ENCODE data around the gene TNFSF4.
A peak's percentile ranks its signal among the peaks of the same experiment; 100 is the strongest.

TNFSF4 gene

DNA sequence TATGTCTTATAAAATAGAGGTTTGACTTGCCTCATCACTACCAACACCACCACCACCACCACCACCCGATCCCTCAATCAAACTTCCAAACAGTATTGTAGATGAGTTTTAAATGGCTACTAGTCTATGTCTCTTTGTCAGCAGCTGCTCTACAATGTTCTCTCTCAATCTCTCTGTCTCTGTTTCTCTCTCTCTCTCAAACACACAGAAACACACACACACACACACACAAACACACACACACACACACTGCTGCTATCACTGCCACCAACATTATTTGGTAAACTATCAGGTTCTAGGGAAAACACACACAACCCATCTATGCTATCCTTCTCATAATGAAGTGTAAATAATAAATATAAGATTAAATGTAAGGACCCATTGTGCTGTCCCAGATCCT lies 2.4 kb downstream of the TNFSF4 start:
- CTCF ChIA-PET = interaction anchor here (0.8 to 17.6 kb wide), 13 partner anchors 10 to 462 kb away, joined by 3 to 222 read pairs (median 6); no protein-coding TSS in a partner anchor
- peaks cover 44 to 83% (median 58%) of the 10 kb centered on the region in 4 experiments for H3K4me1 ChIP-seq (ENCODE audit: control extremely low read depth in 1 of 4, control insufficient read depth in 4 of 4, insufficient read depth in 4 of 4, low read length in 3 of 4)
- no peaks in the 10 kb centered on the region for H3K36me3 ChIP-seq (ENCODE audit: control insufficient read depth in 4 of 4, insufficient read depth in 4 of 4, low read length in 3 of 4)
- no peaks in the 10 kb centered on the region for H3K9me3 ChIP-seq (ENCODE audit: control extremely low read depth in 1 of 5, control insufficient read depth in 4 of 5, insufficient read depth in 2 of 5, low read depth in 1 of 5, low read length in 4 of 5)
- peak overlapping the region; percentile 74 to 83 for H3K27ac ChIP-seq (ENCODE audit: insufficient read depth in 1 of 2, low read depth in 1 of 2, low read length in 2 of 2, poor library complexity in 1 of 2, severe bottlenecking in 2 of 2)
- WGBS (ENCODE audit: insufficient coverage) = no CpG with 5 or more reads among the region's 1 CpG
- POLR2A ChIA-PET = interaction anchor here (1.0 to 1.1 kb wide), 3 partner anchors 14 to 460 kb away, joined by 3 read pairs; no protein-coding TSS in a partner anchor
- peak in 1 of 3 donors; percentile 36 for DNase-seq
- H3K27me3 ChIP-seq (replicated peaks in 2 of 5; ENCODE audit: control insufficient read depth in 4 of 5, insufficient read depth in 5 of 5, low read length in 4 of 5) = no peaks in the 10 kb centered on the region
- peak overlapping the region in 6 of 7 experiments; percentile 71 to 86 (median 75) for H3K4me3 ChIP-seq (ENCODE audit: control insufficient read depth in 1 of 7, extremely low read depth in 1 of 7, insufficient read depth in 4 of 7, low read depth in 2 of 7, low read length in 6 of 7)

- Histone ChIP-seq H3K27me3 (replicated peaks in 2 of 5; ENCODE audit: control insufficient read depth in 4 of 5, insufficient read depth in 5 of 5, low read length in 4 of 5) (no peaks in the 10 kb centered on the region), H3K27ac (ENCODE audit: insufficient read depth in 1 of 2, low read depth in 1 of 2, low read length in 2 of 2, poor library complexity in 1 of 2, severe bottlenecking in 2 of 2) (peak overlapping the region; percentile 55 to 83), H3K4me1 (ENCODE audit: control extremely low read depth in 1 of 4, control insufficient read depth in 4 of 4, insufficient read depth in 4 of 4, low read length in 3 of 4) (peaks cover 38 to 79% (median 51%) of the 10 kb centered on the region in 4 experiments), H3K4me3 (ENCODE audit: control insufficient read depth in 1 of 7, extremely low read depth in 1 of 7, insufficient read depth in 4 of 7, low read depth in 2 of 7, low read length in 6 of 7) (peak overlapping the region in 6 of 7 experiments; percentile 65 to 86 (median 73)), H3K9me3 (ENCODE audit: control extremely low read depth in 1 of 5, control insufficient read depth in 4 of 5, insufficient read depth in 2 of 5, low read depth in 1 of 5, low read length in 4 of 5) (peaks cover 0 to under 1% (median 0%) of the 10 kb centered on the region in 5 experiments), H3K36me3 (ENCODE audit: control insufficient read depth in 4 of 4, insufficient read depth in 4 of 4, low read length in 3 of 4) (peaks cover 0 to 13% (median 9%) of the 10 kb centered on the region in 4 experiments)
- POLR2A ChIA-PET = interaction anchor here (1.4 kb wide), 1 partner anchor 377 kb away, joined by 5 read pairs; no protein-coding TSS in a partner anchor
- CTCF ChIA-PET = interaction anchor here (0.6 to 17.6 kb wide), 33 partner anchors 10 to 475 kb away, joined by 3 to 222 read pairs (median 4); partner anchors contain the start of gene TNFSF18
- DNase-seq = peak; percentile 59 to 67 (median 65)
- 0% methylated on average over 3 of the region's 5 CpGs for WGBS (ENCODE audit: insufficient coverage)
Observed at GRCh38 chr1:173202424-173203145, 4.5 kb downstream of the TNFSF4 start.

- WGBS (ENCODE audit: insufficient coverage) = no CpG with 5 or more reads among the region's 1 CpG
- Histone ChIP-seq H3K4me1 (ENCODE audit: control extremely low read depth in 1 of 4, control insufficient read depth in 4 of 4, insufficient read depth in 4 of 4, low read length in 3 of 4) (peaks cover 32 to 76% (median 48%) of the 10 kb centered on the region in 4 experiments), H3K27me3 (replicated peaks in 2 of 5; ENCODE audit: control insufficient read depth in 4 of 5, insufficient read depth in 5 of 5, low read length in 4 of 5) (no peaks in the 10 kb centered on the region), H3K4me3 (ENCODE audit: control insufficient read depth in 1 of 7, extremely low read depth in 1 of 7, insufficient read depth in 4 of 7, low read depth in 2 of 7, low read length in 6 of 7) (peak overlapping the region in 6 of 7 experiments; percentile 65 to 86 (median 73)), H3K9me3 (ENCODE audit: control extremely low read depth in 1 of 5, control insufficient read depth in 4 of 5, insufficient read depth in 2 of 5, low read depth in 1 of 5, low read length in 4 of 5) (peaks cover 0 to 3% (median 0%) of the 10 kb centered on the region in 5 experiments), H3K27ac (ENCODE audit: insufficient read depth in 1 of 2, low read depth in 1 of 2, low read length in 2 of 2, poor library complexity in 1 of 2, severe bottlenecking in 2 of 2) (peak overlapping the region; percentile 17 to 83), H3K36me3 (ENCODE audit: control insufficient read depth in 4 of 4, insufficient read depth in 4 of 4, low read length in 3 of 4) (peaks cover 2 to 13% (median 9%) of the 10 kb centered on the region in 4 experiments)
- POLR2A ChIA-PET = interaction anchor here (1.4 kb wide), 1 partner anchor 376 kb away, joined by 5 read pairs; no protein-coding TSS in a partner anchor
- CTCF ChIA-PET = interaction anchor here (0.7 to 17.6 kb wide), 25 partner anchors 10 to 459 kb away, joined by 3 to 222 read pairs (median 4); partner anchors contain the start of gene TNFSF18
- peak in 2 of 3 donors; percentile 54 to 61 for DNase-seq
Observed at GRCh38 chr1:173201969-173202368, 5.2 kb downstream of the TNFSF4 start.

DNA sequence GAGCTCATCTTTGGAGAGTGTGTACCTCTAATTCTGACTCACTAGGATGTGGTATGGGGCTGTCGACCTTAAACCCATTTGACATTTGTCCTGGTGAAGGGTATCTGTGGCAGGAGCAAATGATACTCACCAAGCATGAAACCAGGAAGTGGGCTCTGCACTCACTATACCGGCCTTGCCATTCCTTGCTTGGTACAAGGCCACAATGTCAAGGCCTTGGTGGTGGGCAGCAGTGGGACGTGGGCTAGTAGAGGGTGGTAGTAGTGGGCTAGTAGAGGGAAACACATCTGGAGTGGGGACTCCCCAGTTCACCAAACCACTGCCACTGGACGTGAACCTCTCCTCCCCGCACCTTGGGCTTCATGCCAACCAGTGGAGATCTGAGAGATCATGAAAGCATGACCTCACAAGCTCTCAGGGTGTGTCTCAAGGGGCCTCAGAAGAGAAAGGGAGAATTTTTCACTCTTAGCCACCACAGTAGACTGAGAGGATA lies 11.5 kb downstream of the TNFSF4 start:
- Histone ChIP-seq H3K4me3 (ENCODE audit: control insufficient read depth in 1 of 7, extremely low read depth in 1 of 7, insufficient read depth in 4 of 7, low read depth in 2 of 7, low read length in 6 of 7) (no peak overlapping the region), H3K36me3 (ENCODE audit: control insufficient read depth in 4 of 4, insufficient read depth in 4 of 4, low read length in 3 of 4) (peaks cover 4 to 22% (median 10%) of the 10 kb centered on the region in 4 experiments), H3K4me1 (ENCODE audit: control extremely low read depth in 1 of 4, control insufficient read depth in 4 of 4, insufficient read depth in 4 of 4, low read length in 3 of 4) (peaks cover 11 to 66% (median 29%) of the 10 kb centered on the region in 4 experiments), H3K27me3 (replicated peaks in 2 of 5; ENCODE audit: control insufficient read depth in 4 of 5, insufficient read depth in 5 of 5, low read length in 4 of 5) (no peaks in the 10 kb centered on the region), H3K27ac (ENCODE audit: insufficient read depth in 1 of 2, low read depth in 1 of 2, low read length in 2 of 2, poor library complexity in 1 of 2, severe bottlenecking in 2 of 2) (no peak overlapping the region), H3K9me3 (ENCODE audit: control extremely low read depth in 1 of 5, control insufficient read depth in 4 of 5, insufficient read depth in 2 of 5, low read depth in 1 of 5, low read length in 4 of 5) (peaks cover 0 to 3% (median 0%) of the 10 kb centered on the region in 5 experiments)
- 92% methylated on average over 1 of the region's 5 CpGs for WGBS (ENCODE audit: insufficient coverage)
- peak in 2 of 3 donors; percentile 47 to 59 for DNase-seq
- ChIA-PET POLR2A (no interaction called here), CTCF (interaction anchor here (0.8 to 2.3 kb wide), 5 partner anchors 11 to 453 kb away, joined by 3 to 8 read pairs (median 3); partner anchors contain the start of gene TNFSF4)

- Histone ChIP-seq H3K4me3 (ENCODE audit: control insufficient read depth in 1 of 7, extremely low read depth in 1 of 7, insufficient read depth in 4 of 7, low read depth in 2 of 7, low read length in 6 of 7) (no peak overlapping the region), H3K9me3 (ENCODE audit: control extremely low read depth in 1 of 5, control insufficient read depth in 4 of 5, insufficient read depth in 2 of 5, low read depth in 1 of 5, low read length in 4 of 5) (peaks cover 0 to 3% (median 0%) of the 10 kb centered on the region in 5 experiments), H3K4me1 (ENCODE audit: control extremely low read depth in 1 of 4, control insufficient read depth in 4 of 4, insufficient read depth in 4 of 4, low read length in 3 of 4) (peaks cover 13 to 62% (median 36%) of the 10 kb centered on the region in 4 experiments), H3K36me3 (ENCODE audit: control insufficient read depth in 4 of 4, insufficient read depth in 4 of 4, low read length in 3 of 4) (peaks cover under 1 to 15% (median 6%) of the 10 kb centered on the region in 4 experiments), H3K27ac (ENCODE audit: insufficient read depth in 1 of 2, low read depth in 1 of 2, low read length in 2 of 2, poor library complexity in 1 of 2, severe bottlenecking in 2 of 2) (peak overlapping the region in 1 of 2 experiments; percentile 6), H3K27me3 (replicated peaks in 2 of 5; ENCODE audit: control insufficient read depth in 4 of 5, insufficient read depth in 5 of 5, low read length in 4 of 5) (no peaks in the 10 kb centered on the region)
- DNase-seq = peak; percentile 76 to 94 (median 88)
- CTCF ChIA-PET = interaction anchor here (0.6 to 6.0 kb wide), 4 partner anchors 10 to 449 kb away, joined by 3 to 34 read pairs (median 6); no protein-coding TSS in a partner anchor
- WGBS (ENCODE audit: insufficient coverage) = 0% methylated on average over 1 of the region's 2 CpGs
- POLR2A ChIA-PET = interaction anchor here (0.6 kb wide), 2 partner anchors 255 to 412 kb away, joined by 3 to 6 read pairs; no protein-coding TSS in a partner anchor
Observed at GRCh38 chr1:173193639-173194038, 13.5 kb downstream of the TNFSF4 start.

DNA sequence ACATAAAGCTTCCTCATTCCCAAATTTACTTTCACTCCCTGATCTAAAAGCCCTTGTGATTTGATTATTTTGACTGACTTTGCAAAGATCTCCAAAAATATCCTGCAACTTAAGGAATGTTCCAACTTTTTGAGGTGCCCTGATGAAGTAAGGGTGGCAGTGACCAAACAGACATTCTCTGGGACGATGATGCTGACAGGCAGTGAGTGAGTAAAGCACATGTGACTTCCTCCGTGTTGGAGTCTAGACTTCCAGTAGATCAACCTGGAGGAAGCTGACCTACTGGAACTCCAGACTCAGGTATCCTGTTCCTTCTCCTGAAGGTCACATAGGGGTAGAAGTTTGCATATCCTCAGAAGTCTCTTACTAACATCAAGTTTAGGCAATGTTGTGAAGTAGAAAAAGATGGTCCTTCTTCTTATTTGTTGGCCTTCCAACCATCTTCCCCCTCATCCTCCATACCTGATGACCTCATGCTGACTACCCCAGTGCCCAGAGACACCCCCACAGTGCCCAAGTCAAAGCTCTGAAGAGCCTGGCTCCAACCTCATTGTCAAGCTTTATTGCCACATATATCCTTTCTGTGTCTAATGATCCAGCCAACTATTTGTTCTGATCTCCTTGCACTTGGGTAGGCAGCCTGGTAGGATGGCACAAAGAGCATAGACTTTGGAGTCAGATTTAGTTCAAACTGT lies 16.0 kb downstream of the TNFSF4 start:
- H3K36me3 ChIP-seq (ENCODE audit: control insufficient read depth in 4 of 4, insufficient read depth in 4 of 4, low read length in 3 of 4) = peaks cover 7 to 22% (median 14%) of the 10 kb centered on the region in 4 experiments
- no peaks in the 10 kb centered on the region for H3K27me3 ChIP-seq (replicated peaks in 2 of 5; ENCODE audit: control insufficient read depth in 4 of 5, insufficient read depth in 5 of 5, low read length in 4 of 5)
- no peaks in the 10 kb centered on the region for H3K9me3 ChIP-seq (ENCODE audit: control extremely low read depth in 1 of 5, control insufficient read depth in 4 of 5, insufficient read depth in 2 of 5, low read depth in 1 of 5, low read length in 4 of 5)
- peak overlapping the region; percentile 25 to 59 for H3K27ac ChIP-seq (ENCODE audit: insufficient read depth in 1 of 2, low read depth in 1 of 2, low read length in 2 of 2, poor library complexity in 1 of 2, severe bottlenecking in 2 of 2)
- peaks cover 13 to 49% (median 34%) of the 10 kb centered on the region in 4 experiments for H3K4me1 ChIP-seq (ENCODE audit: control extremely low read depth in 1 of 4, control insufficient read depth in 4 of 4, insufficient read depth in 4 of 4, low read length in 3 of 4)
- peak overlapping the region in 2 of 7 experiments; percentile 24 to 25 for H3K4me3 ChIP-seq (ENCODE audit: control insufficient read depth in 1 of 7, extremely low read depth in 1 of 7, insufficient read depth in 4 of 7, low read depth in 2 of 7, low read length in 6 of 7)
- 6% methylated on average over 2 of the region's 2 CpGs for WGBS (ENCODE audit: insufficient coverage)
- ChIA-PET CTCF (interaction anchor here (0.9 to 6.0 kb wide), 8 partner anchors 12 to 433 kb away, joined by 3 to 34 read pairs (median 4); no protein-coding TSS in a partner anchor), POLR2A (no interaction called here)
- no peak for DNase-seq
